Neural cell (in vitro differentiated cells): Measurements from ENCODE around the gene FCN1. TPM values are rescaled to one million over a fixed set of nuclear protein-coding genes. Genes with fewer than 3 reads are reported as not detected.

Experiments used
- H2AFZ ChIP-seq: fragments of 200-600, 300-800 bp; sonication (generic), shearing (Covaris generic); 2 replicates; pipeline ENCODE4 v1.6.0; 2014; ENCODE audit warnings: low read depth, mild to moderate bottlenecking, antibody characterized with exemption, low read length, moderate library complexity
- H3F3A ChIP-seq: fragments of 200-600 bp; shearing (Covaris generic); 2 replicates; pipeline ENCODE4 v1.6.1; 2016; ENCODE audit warnings: mild to moderate bottlenecking, moderate library complexity, mixed read lengths, antibody characterized with exemption, low read length; ENCODE audit not compliant: insufficient read depth, poor library complexity, severe bottlenecking
- H3K27ac ChIP-seq: fragments of 200-600, 300-800 bp; sonication (generic), shearing (Covaris generic); 2 replicates; pipeline ENCODE4 v1.5.1; 2014; ENCODE audit warnings: mild to moderate bottlenecking, low read length, moderate library complexity
- H3K27me3 ChIP-seq: fragments of 300-800, 200-600 bp; sonication (generic), shearing (Covaris generic); 2 replicates; pipeline ENCODE4 v1.6.0; 2014; ENCODE audit warnings: mild to moderate bottlenecking, low read depth, low read length, moderate library complexity; ENCODE audit not compliant: insufficient read depth
- H3K36me3 ChIP-seq: fragments of 300-800, 200-600 bp; sonication (generic), shearing (Covaris generic); 2 replicates; pipeline ENCODE4 v1.5.1; 2014; ENCODE audit warnings: mild to moderate bottlenecking, antibody characterized with exemption, low read length, moderate library complexity; ENCODE audit not compliant: insufficient read depth
- H3K4me2 ChIP-seq: fragments of 300-800, 200-600 bp; sonication (generic), shearing (Covaris generic); 2 replicates; pipeline ENCODE4 v1.6.0; 2014; ENCODE audit warnings: mild to moderate bottlenecking, low read length
- H3K4me3 ChIP-seq: fragments of 300-800, 200-600 bp; sonication (generic), shearing (Covaris generic); 2 replicates; pipeline ENCODE4 v1.5.1; 2014; ENCODE audit warnings: mild to moderate bottlenecking, low read length, moderate library complexity
- H3K79me2 ChIP-seq: fragments of 200-600 bp; shearing (Covaris generic); replicated peaks from 2 replicates; pipeline ENCODE4 v1.6.0; 2014; ENCODE audit warnings: mild to moderate bottlenecking, low read length, moderate library complexity; ENCODE audit not compliant: insufficient read depth
- H3K9ac ChIP-seq: fragments of 300-800, 200-600 bp; sonication (generic), shearing (Covaris generic); 2 replicates; pipeline ENCODE4 v1.6.1; 2016; ENCODE audit warnings: mild to moderate bottlenecking, low read length, mixed read lengths
- H3K9me2 ChIP-seq: fragments of 200-600 bp; shearing (Covaris generic); 2 replicates; pipeline ENCODE4 v1.6.1; 2016; ENCODE audit warnings: mild to moderate bottlenecking, low read length, mixed read lengths; ENCODE audit not compliant: insufficient read depth
- H3K9me3 ChIP-seq: fragments of 200-600, 300-800 bp; sonication (generic), shearing (Covaris generic); 2 replicates; pipeline ENCODE4 v1.6.1; 2016; ENCODE audit warnings: mild to moderate bottlenecking, mixed run types, low read length, moderate library complexity, mixed read lengths
- H4K20me1 ChIP-seq: fragments of 200-600 bp; shearing (Covaris generic); 2 replicates; pipeline ENCODE4 v1.6.1; 2016; ENCODE audit warnings: mild to moderate bottlenecking, mixed run types; ENCODE audit not compliant: insufficient read depth
- EP300 ChIP-seq: fragments of 450-650 bp; conservative IDR thresholded peaks from 2 replicates; pipeline ENCODE4 v1.6.1; 2014; ENCODE audit warnings: antibody characterized with exemption, mild to moderate bottlenecking, moderate library complexity; ENCODE audit not compliant: poor library complexity, severe bottlenecking
- EZH2 ChIP-seq: fragments of 200-600, 300-800 bp; shearing (Covaris generic), sonication (generic); IDR thresholded peaks from 2 replicates; pipeline ENCODE4 v1.6.1; 2014; ENCODE audit warnings: antibody characterized with exemption, low read length, borderline replicate concordance, mild to moderate bottlenecking; ENCODE audit not compliant: insufficient read depth, poor library complexity, severe bottlenecking
- MXI1 ChIP-seq: fragments of 450-650 bp; conservative IDR thresholded peaks from 2 replicates; pipeline ENCODE4 v1.6.1; 2014; ENCODE audit warnings: antibody characterized with exemption, mild to moderate bottlenecking; ENCODE audit not compliant: poor library complexity, severe bottlenecking
- POLR2AphosphoS5 ChIP-seq: IDR thresholded peaks from 2 replicates; pipeline ENCODE4 v1.6.1; 2012
- RAD21 ChIP-seq: fragments of 450-650 bp; conservative IDR thresholded peaks from 2 replicates; pipeline ENCODE4 v1.6.1; 2014; ENCODE audit warnings: antibody characterized with exemption, mild to moderate bottlenecking, moderate library complexity
- SMC3 ChIP-seq: fragments of 450-650 bp; conservative IDR thresholded peaks from 2 replicates; pipeline ENCODE4 v1.6.1; 2014; ENCODE audit warnings: antibody characterized with exemption, mild to moderate bottlenecking, moderate library complexity; ENCODE audit not compliant: poor library complexity
- TAF1 ChIP-seq: IDR thresholded peaks from 2 replicates; pipeline ENCODE4 v1.6.1; 2012; ENCODE audit warnings: low read depth
- polyA plus RNA-seq: library from polyadenylated mRNA; depleted of rRNA; stranded (reverse); fragments of >200 nt; gene quantifications from 2 replicates; pipeline ENCODE4 v1.2.3, GENCODE V29; 2014
- TF ChIP-seq, protein P1 (sequence below): fragments of 450-650 bp; IDR thresholded peaks from 2 replicates; pipeline ENCODE4 v1.5.1; 2014; ENCODE audit warnings: antibody characterized with exemption, mild to moderate bottlenecking, moderate library complexity; ENCODE audit not compliant: poor library complexity, severe bottlenecking
- TF ChIP-seq, protein P2 (sequence below): IDR thresholded peaks from 2 replicates; pipeline ENCODE4 v1.6.1; 2012; ENCODE audit warnings: borderline replicate concordance

The FCN1 gene
- polyA plus RNA-seq, 1 donor from 2014 or later, result not detected

- no peaks in the 10 kb centered on the region for H3K36me3 ChIP-seq
- no peak overlapping the region for H3K27ac ChIP-seq
- H3K9me2 ChIP-seq, result no peaks in the 10 kb centered on the region
- no peaks in the 10 kb centered on the region for H3K9me3 ChIP-seq
- H2AFZ ChIP-seq, result no peak overlapping the region
- no peak overlapping the region for H3K4me2 ChIP-seq
- no peaks in the 10 kb centered on the region for H3K27me3 ChIP-seq
- H4K20me1 ChIP-seq, result no peaks in the 10 kb centered on the region
- TF ChIP-seq POLR2AphosphoS5 (no peak), SMC3 (no peak)
- no peaks in the 10 kb centered on the region for H3F3A ChIP-seq
- H3K79me2 ChIP-seq, result no peaks in the 10 kb centered on the region
- H3K4me3 ChIP-seq, result no peak overlapping the region
- no peak overlapping the region for H3K9ac ChIP-seq
These were observed 47.7 kb upstream of the FCN1 start for GRCh38 chr9:134965411-134965810.

DNA sequence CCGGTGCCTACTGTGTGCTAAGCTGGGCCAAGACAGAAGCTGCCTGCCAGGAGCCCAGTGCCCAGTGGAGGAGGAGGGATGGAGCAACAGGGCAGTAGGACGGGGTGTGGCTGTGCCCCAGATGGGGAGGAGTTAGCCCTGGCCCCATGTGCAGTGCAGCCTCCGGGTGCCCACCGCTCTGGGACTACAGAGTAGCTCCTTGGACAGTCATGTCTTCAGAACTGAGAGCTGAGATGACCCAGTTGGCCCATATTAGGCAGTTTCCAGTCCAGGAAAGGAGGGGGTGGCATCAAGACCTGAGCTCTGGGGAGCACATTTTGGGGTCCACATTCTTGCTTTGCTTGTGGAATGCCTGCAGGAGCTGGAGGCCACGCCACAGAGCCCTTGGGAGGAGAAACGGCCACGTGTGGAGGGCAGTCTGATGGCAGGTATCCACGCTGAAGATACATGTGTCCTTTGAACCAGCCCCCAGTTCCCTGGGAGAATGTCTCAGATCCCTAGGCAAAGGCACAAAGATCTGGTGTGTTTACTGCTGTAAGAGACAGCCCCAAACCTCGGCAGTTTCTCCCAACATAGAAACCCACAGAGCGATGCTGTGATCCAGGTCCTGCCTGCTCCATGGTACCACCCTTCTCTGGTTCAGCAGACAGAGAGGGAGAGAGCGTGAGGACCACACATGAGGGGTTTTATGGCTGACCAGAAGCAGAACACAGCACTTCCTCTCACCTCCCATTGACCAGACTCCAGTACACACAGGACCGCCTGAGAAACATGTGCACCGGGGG, 46.8 kb upstream of the FCN1 start:
- Histone ChIP-seq H3K27ac (no peak overlapping the region), H2AFZ (no peak overlapping the region), H3K79me2 (no peaks in the 10 kb centered on the region), H4K20me1 (no peaks in the 10 kb centered on the region), H3K4me2 (no peak overlapping the region), H3K36me3 (no peaks in the 10 kb centered on the region), H3K27me3 (no peaks in the 10 kb centered on the region), H3K9me2 (no peaks in the 10 kb centered on the region), H3K4me3 (no peak overlapping the region), H3K9ac (no peak overlapping the region), H3F3A (no peaks in the 10 kb centered on the region), H3K9me3 (no peaks in the 10 kb centered on the region)
- TF ChIP-seq MXI1 (no peak), EZH2 (no peak), TAF1 (no peak), RAD21 (no peak)

DNA sequence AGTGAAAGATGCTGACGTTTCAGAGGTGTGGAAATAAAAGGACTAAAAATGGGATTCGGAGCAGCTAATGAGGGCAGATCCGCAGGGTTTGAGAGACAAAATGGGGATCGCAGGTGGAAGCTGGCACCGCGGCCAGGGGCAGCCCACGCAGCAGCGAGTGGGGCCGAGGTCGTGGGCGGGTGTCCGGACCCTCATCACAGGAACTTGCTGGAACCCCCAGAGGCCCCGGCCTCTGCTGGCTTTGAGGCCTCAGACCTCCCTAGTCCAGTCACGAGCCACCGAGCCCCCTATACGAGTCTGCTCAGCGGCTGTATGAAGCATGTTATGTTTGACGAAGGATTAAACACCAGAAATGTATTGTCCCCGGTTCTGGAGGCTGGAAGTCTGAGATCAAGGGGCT, 45.8 kb upstream of the FCN1 start:
- H3K9ac ChIP-seq, result no peak overlapping the region
- H3K9me3 ChIP-seq, result no peaks in the 10 kb centered on the region
- H3K27me3 ChIP-seq, result no peaks in the 10 kb centered on the region
- H2AFZ ChIP-seq, result no peak overlapping the region
- H3K36me3 ChIP-seq, result no peaks in the 10 kb centered on the region
- no peaks in the 10 kb centered on the region for H3K9me2 ChIP-seq
- no peaks in the 10 kb centered on the region for H4K20me1 ChIP-seq
- no peak for TF ChIP-seq RAD21
- TF ChIP-seq MXI1, result no peak
- no peak for TF ChIP-seq POLR2AphosphoS5
- no peak for TF ChIP-seq EP300
- no peak for TF ChIP-seq SMC3
- TF ChIP-seq, protein P1, sequence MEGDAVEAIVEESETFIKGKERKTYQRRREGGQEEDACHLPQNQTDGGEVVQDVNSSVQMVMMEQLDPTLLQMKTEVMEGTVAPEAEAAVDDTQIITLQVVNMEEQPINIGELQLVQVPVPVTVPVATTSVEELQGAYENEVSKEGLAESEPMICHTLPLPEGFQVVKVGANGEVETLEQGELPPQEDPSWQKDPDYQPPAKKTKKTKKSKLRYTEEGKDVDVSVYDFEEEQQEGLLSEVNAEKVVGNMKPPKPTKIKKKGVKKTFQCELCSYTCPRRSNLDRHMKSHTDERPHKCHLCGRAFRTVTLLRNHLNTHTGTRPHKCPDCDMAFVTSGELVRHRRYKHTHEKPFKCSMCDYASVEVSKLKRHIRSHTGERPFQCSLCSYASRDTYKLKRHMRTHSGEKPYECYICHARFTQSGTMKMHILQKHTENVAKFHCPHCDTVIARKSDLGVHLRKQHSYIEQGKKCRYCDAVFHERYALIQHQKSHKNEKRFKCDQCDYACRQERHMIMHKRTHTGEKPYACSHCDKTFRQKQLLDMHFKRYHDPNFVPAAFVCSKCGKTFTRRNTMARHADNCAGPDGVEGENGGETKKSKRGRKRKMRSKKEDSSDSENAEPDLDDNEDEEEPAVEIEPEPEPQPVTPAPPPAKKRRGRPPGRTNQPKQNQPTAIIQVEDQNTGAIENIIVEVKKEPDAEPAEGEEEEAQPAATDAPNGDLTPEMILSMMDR, result no peak
- TF ChIP-seq TAF1, result no peak
- TF ChIP-seq, protein P2, sequence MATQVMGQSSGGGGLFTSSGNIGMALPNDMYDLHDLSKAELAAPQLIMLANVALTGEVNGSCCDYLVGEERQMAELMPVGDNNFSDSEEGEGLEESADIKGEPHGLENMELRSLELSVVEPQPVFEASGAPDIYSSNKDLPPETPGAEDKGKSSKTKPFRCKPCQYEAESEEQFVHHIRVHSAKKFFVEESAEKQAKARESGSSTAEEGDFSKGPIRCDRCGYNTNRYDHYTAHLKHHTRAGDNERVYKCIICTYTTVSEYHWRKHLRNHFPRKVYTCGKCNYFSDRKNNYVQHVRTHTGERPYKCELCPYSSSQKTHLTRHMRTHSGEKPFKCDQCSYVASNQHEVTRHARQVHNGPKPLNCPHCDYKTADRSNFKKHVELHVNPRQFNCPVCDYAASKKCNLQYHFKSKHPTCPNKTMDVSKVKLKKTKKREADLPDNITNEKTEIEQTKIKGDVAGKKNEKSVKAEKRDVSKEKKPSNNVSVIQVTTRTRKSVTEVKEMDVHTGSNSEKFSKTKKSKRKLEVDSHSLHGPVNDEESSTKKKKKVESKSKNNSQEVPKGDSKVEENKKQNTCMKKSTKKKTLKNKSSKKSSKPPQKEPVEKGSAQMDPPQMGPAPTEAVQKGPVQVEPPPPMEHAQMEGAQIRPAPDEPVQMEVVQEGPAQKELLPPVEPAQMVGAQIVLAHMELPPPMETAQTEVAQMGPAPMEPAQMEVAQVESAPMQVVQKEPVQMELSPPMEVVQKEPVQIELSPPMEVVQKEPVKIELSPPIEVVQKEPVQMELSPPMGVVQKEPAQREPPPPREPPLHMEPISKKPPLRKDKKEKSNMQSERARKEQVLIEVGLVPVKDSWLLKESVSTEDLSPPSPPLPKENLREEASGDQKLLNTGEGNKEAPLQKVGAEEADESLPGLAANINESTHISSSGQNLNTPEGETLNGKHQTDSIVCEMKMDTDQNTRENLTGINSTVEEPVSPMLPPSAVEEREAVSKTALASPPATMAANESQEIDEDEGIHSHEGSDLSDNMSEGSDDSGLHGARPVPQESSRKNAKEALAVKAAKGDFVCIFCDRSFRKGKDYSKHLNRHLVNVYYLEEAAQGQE, result no peak
- no peak for TF ChIP-seq EZH2
- no peak overlapping the region for H3K4me3 ChIP-seq
- no peaks in the 10 kb centered on the region for H3F3A ChIP-seq
- no peaks in the 10 kb centered on the region for H3K79me2 ChIP-seq
- no peak overlapping the region for H3K27ac ChIP-seq
- H3K4me2 ChIP-seq, result no peak overlapping the region
